Heart left ventricle (tissue), 13 donors: ENCODE results near the gene PDCD2L.

Experiments
- POLR2A ChIP-seq, 2 donors: fragments of 450-650 bp; IDR thresholded peaks; one replicate each; pipeline ENCODE4 v1.6.1; 2017; ENCODE audit warnings: antibody characterized with exemption in 2 of 2, mild to moderate bottlenecking in 2 of 2, moderate library complexity in 2 of 2
- TF ChIP-seq, protein P1 (sequence below), 12 donors: fragments of 200-600 bp; sonication (generic) in 4 of 12; IDR thresholded peaks; one replicate each; pipeline versions ENCODE4 v1.5.0 to v1.8.0; 2018 to 2022; ENCODE audit warnings: antibody characterized with exemption in 12 of 12, mild to moderate bottlenecking in 5 of 12
- donor health status: ischemic (EF 13 %, LVEDD 7.1; RV severe dilation, severe dysfunction).
- donor health status: DM: no; HTN: yes; CAD: no.
- donor health status: DM: no; HTN: no; CAD: no.
- donor health status: ischemic (EF 25% LVEDD 6.9; RV normal size, moderate dysfunction).
- donor health status: ischemic (EF 25% LVEDD 5.7; RV mildly dilated, moderate dysfunction).
- donor health status: ischemic (EF 35%, LVEDD 5.7; RV mildly dilated, moderate dysfunction).
- donor health status: nonischemic (EF 11% LVEDD 7.7; RV severe dilation, severe dysfunction).
- donor health status: DM: yes; HTN: yes; CAD: no.
- donor health status: PGD.
- donor health status: ischemic (EF 29% LVEDD 5.4; RV normal size, mild dysfunction).
- donor health status: nonischemic (EF 23%, LVEDD 6.1; RV moderate dilation, normal function).

DNA sequence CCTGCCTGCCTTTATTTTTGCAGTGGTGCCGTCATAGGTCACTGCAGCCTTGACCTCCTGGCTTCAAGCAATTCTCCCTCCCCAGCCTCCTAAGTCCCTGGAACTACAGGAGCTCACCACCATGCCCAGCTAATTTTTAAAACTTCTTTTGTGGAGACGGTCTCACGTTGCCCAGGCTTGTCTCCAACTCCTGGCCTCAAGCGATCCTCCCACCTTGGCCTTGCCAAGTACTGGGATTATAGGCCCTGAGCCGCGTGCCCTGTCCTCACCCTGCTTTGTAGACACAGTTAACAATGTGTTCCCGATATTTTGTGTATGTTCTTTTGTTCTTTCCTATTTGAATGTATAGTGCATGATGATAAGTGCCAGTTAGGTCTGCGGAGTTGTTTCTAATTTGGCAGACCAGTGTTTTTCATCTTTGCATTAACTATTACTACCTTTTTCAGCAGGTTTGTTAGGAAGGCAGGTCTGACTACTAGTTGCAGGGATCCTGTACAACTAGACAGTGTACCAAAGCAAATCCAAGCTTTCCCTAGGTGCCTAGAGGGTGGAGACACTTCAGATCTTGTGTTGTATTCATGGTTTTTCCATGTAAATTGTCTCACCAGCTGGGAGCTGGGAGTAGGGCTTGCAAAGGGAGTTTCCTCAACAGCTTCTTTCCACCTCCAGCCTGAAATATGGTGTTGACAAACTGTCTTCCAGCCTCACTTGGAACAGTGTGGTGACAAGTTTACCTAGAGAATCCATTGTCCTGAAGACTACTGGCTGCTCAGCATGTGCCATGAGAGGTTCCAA, 67.9 kb downstream of the PDCD2L start:
- TF ChIP-seq, protein P1, sequence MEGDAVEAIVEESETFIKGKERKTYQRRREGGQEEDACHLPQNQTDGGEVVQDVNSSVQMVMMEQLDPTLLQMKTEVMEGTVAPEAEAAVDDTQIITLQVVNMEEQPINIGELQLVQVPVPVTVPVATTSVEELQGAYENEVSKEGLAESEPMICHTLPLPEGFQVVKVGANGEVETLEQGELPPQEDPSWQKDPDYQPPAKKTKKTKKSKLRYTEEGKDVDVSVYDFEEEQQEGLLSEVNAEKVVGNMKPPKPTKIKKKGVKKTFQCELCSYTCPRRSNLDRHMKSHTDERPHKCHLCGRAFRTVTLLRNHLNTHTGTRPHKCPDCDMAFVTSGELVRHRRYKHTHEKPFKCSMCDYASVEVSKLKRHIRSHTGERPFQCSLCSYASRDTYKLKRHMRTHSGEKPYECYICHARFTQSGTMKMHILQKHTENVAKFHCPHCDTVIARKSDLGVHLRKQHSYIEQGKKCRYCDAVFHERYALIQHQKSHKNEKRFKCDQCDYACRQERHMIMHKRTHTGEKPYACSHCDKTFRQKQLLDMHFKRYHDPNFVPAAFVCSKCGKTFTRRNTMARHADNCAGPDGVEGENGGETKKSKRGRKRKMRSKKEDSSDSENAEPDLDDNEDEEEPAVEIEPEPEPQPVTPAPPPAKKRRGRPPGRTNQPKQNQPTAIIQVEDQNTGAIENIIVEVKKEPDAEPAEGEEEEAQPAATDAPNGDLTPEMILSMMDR (IDR thresholded peaks at IDR 0.05) = no peak
- TF ChIP-seq POLR2A (IDR thresholded peaks at IDR 0.05) = no peak
